Skin of body (tissue), 2 donors: ENCODE data around the gene VOPP1. TPM values are rescaled to one million over a fixed set of nuclear protein-coding genes. Genes with fewer than 3 reads are reported as not detected.
"Not testable (repeated sequence)": the region's sequence is repeated elsewhere in the genome, so short reads cannot be mapped to it uniquely, and the experiment has no call there.

Experiments used
- DNase-seq: peaks from one replicate; lab custom pipeline; 2025; lab: John Stamatoyannopoulos, UW
- total RNA-seq: library from RNA; depleted of rRNA; stranded (reverse); fragments of >200 nt; gene quantifications from one replicate; pipeline ENCODE4 v1.2.3, GENCODE V29; 2014

The VOPP1 gene
- total RNA-seq, 1 donor from 2014 or later = 18.6 TPM

DNA sequence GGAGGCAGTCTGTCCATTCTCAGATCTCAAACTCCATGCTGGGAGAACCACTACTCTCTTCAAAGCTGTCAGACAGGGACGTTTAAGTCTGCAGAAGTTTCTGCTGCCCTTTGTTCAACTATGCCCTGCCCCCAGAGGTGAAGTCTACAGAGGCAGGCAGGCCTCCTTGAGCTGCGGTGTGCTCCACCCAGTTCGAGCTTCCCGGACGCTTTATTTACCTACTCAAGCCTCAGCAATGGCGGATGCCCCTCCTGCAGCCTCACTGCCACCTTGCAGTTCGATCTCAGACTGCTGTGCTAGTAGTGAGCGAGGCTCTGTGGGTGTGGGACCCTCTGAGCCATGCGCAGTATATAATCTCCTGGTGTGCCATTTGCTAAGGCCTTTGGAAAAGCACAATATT lies 10.4 kb upstream of the VOPP1 start:
- DNase-seq = not testable (repeated sequence)

GRCh38 chr7:55576753-55577152 lies 4.5 kb upstream of the VOPP1 start:
- DNase-seq = no peak

- no peak for DNase-seq
Observed at GRCh38 chr7:55575733-55576132, 3.4 kb upstream of the VOPP1 start.

GRCh38 chr7:55575098-55575497 lies 2.8 kb upstream of the VOPP1 start:
- no peak for DNase-seq

DNA sequence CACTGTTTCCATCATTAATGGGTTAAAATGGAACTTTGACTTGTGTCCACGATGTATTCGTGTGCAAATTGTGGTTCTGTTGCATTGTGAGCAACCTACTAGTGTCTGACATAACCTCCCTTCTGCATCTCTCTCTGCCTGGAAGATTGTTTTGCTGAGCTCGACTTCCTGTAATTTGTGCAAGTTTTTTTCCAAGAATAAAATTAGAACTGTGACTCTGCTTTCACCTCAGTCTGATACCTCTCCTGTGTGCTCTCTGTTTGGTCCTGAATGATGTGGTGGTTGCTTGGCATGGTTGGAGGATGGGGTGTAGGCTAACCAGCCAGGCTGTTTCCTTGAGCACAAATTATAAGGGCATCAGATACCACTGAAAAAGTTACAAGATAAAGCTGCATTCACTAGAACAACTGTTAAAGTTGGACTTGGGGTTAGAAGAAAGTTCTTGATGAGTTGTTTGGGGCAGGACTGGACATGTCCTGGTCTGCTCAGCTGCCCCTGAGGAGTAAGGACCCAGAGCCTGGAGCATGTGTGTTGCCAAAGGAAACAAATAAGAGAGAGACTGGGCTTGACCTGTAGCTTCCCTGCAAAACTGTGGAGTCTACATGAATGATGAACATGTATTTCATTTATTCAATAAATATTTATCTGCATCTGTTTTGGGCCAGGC lies 1.9 kb upstream of the VOPP1 start:
- DNase-seq = no peak

GRCh38 chr7:55573234-55573900 lies 1.1 kb upstream of the VOPP1 start:
- no peak for DNase-seq

DNA sequence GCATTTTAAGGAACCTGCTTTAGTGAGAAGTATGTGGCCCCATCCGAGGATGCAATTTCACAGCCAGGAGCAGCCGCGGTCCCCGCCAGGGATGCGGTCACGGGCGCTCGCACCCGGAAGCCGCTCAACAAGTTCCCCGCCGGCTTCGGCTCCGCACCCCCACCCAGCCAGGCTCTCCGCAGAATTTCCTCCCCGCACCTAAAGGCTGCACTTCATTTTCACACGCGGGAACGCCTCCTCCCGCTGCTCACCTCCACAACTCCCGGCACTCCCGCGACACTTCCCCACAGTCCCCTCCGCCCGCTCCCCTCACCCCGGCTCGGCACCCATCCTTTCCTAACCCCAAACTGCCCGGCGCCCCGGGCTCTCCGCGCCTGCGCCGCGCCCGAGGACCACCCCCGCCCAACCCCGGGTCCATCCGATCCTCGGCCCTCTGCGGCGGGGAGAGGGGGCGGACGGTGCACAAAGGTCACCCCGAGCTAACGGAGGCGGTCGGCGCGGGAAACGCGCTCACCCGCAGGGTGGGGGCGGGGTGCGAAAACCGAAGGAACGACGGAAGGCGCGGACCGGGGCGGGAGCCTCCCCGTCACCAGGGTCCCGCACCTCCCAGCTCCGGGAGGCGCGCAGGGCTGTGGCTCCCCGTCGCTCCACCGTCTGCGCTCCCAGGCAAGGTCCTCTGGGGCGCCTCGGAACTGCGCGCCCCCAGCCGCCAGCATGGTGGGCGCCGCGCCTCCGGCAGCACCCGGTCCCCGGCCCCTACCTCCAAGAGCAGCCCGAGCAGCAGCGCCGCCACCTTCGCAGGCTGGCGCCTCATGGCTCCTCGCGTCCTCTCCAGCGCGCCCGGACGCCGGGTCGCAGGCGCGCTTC lies 558 bp downstream of the VOPP1 start:
- DNase-seq = no peak

DNA sequence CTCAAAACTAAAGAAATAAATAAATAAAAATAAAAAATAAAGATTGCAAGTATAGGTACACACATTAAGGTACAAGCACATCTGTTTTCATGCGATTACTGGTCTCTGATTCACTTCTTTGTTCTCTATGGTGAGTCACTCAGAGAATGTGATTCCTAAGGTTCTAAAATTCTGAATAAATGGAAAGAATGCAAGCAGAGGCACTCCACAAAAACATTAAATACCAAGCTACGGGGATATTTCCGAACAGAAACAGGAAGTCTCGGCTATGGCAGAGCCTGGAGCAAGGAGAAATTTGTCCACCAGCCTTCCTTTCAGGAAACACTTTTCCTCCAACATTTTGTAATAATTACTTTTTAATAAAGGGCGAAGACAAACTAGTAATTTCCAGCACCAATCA lies 1.4 kb downstream of the VOPP1 start:
- DNase-seq = no peak

GRCh38 chr7:55570218-55570873 lies 2.0 kb downstream of the VOPP1 start:
- DNase-seq = no peak

DNA sequence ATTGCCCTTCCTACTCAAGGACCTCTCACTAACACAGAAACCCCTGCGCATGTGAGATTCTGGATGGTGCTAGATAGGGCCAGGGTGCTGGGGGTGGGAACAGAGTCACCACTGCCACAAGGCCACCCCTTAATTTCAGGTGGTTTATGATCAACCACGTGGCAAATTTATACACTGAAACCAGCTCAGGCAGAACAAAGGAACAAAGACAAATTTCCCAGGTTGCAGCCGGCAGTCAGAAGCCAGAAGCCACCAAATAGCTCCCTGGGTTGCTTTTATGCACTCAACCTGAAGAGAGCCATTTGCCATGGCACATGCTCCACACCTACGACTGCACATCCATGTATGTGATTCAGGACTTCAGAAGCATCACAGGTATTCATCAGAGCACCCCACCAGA lies 2.5 kb downstream of the VOPP1 start:
- DNase-seq = no peak

DNA sequence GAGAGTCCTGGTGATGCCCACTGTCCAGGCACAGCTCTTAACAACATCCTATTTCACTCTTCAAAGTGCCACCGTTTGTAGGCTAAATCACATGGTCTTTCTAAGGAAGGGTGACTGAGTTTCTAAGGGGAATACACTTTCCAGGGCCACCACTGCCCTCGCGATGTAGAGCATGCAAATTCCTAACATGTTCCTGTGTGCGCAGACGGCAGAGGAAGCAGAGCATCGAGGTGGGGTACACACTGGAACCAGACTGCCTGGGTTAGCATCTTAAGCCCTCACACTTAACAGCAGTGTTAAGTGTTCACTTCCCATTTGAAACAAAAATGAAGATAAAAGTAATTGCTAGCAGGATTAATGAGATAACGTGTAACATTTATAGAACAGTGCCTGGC lies 3.0 kb downstream of the VOPP1 start:
- DNase-seq = no peak

- no peak for DNase-seq
Observed at GRCh38 chr7:55568613-55569268, 3.6 kb downstream of the VOPP1 start.

DNA sequence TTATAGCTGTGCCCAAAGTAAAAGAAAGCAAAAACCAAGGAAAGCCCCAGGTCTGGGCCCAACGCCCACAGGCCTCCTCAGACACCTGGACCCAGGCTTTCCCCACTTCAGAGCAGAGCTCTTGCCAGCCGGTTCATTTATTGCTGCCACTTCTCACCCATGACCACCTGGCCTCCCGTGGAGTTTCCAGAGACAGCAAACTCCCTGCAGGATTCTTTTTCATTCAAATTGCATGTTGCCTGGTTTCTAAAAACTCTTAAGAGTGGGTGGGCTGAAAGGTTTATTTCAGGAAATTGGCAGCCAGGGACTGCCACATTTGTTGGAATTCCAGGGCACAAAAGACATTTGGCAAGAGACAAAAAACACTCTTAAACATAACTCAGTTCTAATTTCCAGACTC lies 4.7 kb downstream of the VOPP1 start:
- no peak for DNase-seq

DNA sequence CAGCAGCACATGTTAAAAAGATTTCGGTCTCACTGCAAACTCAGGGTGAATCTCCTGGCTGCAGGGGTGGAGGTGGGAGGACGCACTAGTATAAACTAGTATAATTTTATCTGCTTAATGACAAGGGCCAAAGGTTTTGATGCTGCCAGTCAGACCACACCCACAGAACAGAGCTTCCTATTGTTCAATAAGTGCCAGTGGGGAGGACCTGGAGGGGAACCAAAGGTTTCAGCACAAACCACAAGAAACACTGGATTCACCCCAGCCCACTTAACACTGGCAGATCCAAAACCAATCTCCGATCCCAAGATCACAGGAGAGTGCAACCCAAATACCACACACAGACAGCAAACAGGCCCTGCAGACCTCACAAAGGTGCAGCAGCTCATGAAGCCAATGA lies 6.6 kb downstream of the VOPP1 start:
- no peak for DNase-seq

DNA sequence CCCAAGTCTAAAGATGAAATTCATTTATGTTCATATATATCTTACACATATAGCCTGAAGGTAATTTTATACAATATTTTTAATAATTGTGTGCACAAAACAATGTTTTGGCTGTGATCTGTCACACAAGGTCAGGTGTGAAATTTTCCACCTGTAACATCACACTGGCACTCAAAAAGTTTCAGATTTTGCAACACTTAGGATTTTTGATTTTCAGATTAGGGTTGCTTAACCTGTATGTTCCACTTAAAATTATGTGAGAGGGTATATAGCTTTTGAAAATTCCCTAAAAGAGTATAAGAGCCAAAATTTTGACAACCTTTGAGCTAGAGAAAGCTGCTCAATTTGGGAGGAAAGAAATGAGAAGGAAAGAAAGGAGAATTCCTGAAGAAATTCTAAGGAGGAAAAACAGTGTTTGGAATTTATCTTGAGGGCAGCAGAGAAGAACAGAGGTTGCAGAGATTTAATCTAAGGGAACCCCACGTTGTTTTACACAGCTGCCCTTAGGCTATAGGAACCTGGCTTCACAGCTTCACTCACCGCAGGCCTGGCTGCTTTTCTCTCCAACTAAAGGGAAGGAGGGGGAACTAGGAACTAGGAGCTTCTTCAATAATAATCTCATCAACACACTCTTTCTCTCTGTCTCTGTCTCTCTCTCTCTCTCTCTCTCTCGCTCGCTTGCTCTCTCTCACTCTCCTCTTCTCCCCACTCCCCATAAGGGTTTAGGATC lies 8.5 kb downstream of the VOPP1 start:
- no peak for DNase-seq

DNA sequence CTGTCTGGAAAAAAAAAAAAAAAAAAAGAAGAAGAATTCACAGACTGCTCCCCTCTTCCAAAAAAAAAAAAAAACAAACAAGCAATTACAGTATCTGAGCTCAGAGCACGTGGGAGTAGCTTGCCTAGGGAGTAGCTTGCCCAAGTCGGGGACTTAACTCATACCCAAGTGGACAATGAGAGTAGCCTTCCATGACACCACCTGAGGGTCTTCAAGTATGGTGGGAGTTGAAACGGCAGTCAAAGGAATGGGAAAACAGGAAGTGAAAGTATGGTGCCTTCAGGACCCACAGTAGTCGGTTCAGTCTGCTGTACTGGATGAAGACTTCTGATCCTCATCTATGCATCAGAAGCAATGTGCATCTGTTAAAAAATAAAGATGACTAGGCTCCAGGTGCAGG lies 10.6 kb downstream of the VOPP1 start:
- no peak for DNase-seq

DNA sequence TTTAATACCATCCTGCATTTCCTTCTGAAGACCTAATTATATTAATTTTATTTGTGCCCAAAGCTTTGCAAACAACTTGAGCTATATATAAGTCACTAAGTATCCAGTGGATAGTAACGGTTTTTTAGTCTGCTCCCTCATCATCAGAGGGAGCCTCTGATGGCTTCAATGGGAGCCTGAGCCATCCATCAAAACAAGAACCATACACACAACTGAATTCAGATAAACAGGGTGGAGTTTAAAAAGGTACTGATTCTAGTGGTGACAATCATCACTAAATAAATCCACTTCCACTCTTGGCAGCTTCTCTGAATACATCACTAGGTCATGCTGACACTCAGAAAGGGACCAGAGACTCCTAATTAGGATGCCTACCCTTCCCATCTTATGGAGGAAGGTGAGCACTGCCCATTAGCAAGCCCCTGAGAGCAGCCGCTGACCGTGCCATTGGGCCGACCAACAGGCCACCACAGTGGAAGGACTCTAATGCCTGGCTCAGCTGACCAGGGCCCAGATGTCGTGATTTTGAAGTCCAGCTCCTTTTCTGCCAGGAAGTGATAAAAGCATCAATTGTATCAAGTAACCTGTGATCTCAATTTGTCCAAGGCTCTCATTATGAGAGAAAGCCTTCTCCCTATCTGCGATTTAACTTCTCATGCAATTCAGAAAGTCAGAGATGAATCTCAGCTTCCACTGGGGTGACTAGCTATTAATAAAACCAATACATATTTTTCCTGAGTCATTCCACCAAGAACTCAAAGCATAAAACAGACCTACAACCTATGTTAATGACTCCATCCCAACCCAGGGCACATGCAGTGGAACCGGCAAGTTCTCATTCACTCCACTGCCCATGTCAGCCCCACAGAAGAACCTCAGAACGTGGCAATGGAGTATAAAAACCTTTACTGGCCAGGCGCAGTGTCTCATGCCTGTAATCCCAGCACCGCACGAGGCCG lies 13.1 kb downstream of the VOPP1 start:
- no peak for DNase-seq

- no peak for DNase-seq
Observed at GRCh38 chr7:55557666-55558188, 14.6 kb downstream of the VOPP1 start.

GRCh38 chr7:55556492-55556891 lies 15.8 kb downstream of the VOPP1 start:
- DNase-seq = no peak
